Mesenchymal stem cell (in vitro differentiated cells and primary cell): Measurements from ENCODE around the gene ANKRD2.
"Not testable (repeated sequence)": the region's sequence is repeated elsewhere in the genome, so short reads cannot be mapped to it uniquely, and the experiment has no call there.

Experiments used
- DNase-seq: peaks from one replicate; pipeline ENCODE4 v3.0.0-alpha.2; 2013
- H2AFZ ChIP-seq: one replicate; pipeline ENCODE4 v1.6.1; 2013; ENCODE audit warnings: low read depth, mild to moderate bottlenecking, control low read depth, inconsistent platforms, low read length, moderate library complexity
- H2AK5ac ChIP-seq: 2 replicates; pipeline ENCODE4 v1.6.1; 2013; ENCODE audit warnings: low read length, moderate library complexity, mild to moderate bottlenecking, inconsistent platforms; ENCODE audit not compliant: severe bottlenecking
- H2BK120ac ChIP-seq: one replicate; pipeline ENCODE4 v1.6.1; 2013; ENCODE audit warnings: low read depth, mild to moderate bottlenecking, inconsistent platforms, low read length, moderate library complexity
- H2BK12ac ChIP-seq, 2 experiments: one replicate each; pipeline ENCODE4 v1.6.1; 2013; ENCODE audit warnings: inconsistent platforms in 2 of 2, low read length in 2 of 2, mild to moderate bottlenecking in 2 of 2, moderate library complexity in 2 of 2, control low read depth in 1 of 2
- H2BK15ac ChIP-seq: one replicate; pipeline ENCODE4 v1.6.1; 2013; ENCODE audit warnings: mild to moderate bottlenecking, low read depth, inconsistent platforms; ENCODE audit not compliant: poor library complexity, severe bottlenecking
- H2BK5ac ChIP-seq: 2 replicates; pipeline ENCODE4 v1.6.1; 2013; ENCODE audit warnings: low read depth, mild to moderate bottlenecking, low read length, control low read depth, inconsistent platforms; ENCODE audit not compliant: poor library complexity, severe bottlenecking
- H3K14ac ChIP-seq, 2 experiments: one replicate each; pipeline ENCODE4 v1.6.1; 2013; ENCODE audit warnings: inconsistent platforms in 2 of 2, low read length in 2 of 2, control low read depth in 1 of 2, mild to moderate bottlenecking in 1 of 2, moderate library complexity in 1 of 2
- H3K18ac ChIP-seq, 2 experiments: one replicate each; pipeline ENCODE4 v1.6.1; 2013; ENCODE audit warnings: inconsistent platforms in 2 of 2, low read length in 2 of 2, control low read depth in 1 of 2, low read depth in 1 of 2, mild to moderate bottlenecking in 1 of 2
- H3K23ac ChIP-seq, 2 experiments: one replicate each; pipeline ENCODE4 v1.6.1; 2013; ENCODE audit warnings: inconsistent platforms in 2 of 2, low read length in 2 of 2, mild to moderate bottlenecking in 2 of 2, moderate library complexity in 2 of 2, control low read depth in 1 of 2
- H3K27ac ChIP-seq: 2 replicates; pipeline ENCODE4 v1.5.1; 2013; ENCODE audit warnings: mild to moderate bottlenecking, moderate library complexity, low read length, control low read depth, inconsistent platforms; ENCODE audit not compliant: poor library complexity, severe bottlenecking
- H3K27me3 ChIP-seq, 2 experiments: 2 replicates each; pipeline versions ENCODE4 v1.6.1 to v1.7.0; 2013; ENCODE audit warnings: low read length in 2 of 2, mild to moderate bottlenecking in 2 of 2, moderate library complexity in 2 of 2, control low read depth in 1 of 2, inconsistent platforms in 1 of 2; ENCODE audit not compliant: control insufficient read depth in 1 of 2, insufficient read depth in 1 of 2
- H3K36me3 ChIP-seq, 2 experiments: 2 replicates each; pipeline versions ENCODE4 v1.6.1 to v1.7.0; 2013; ENCODE audit warnings: low read length in 2 of 2, control low read depth in 1 of 2, inconsistent platforms in 1 of 2, low read depth in 1 of 2, mild to moderate bottlenecking in 1 of 2; ENCODE audit not compliant: insufficient read depth in 2 of 2, control insufficient read depth in 1 of 2
- H3K4ac ChIP-seq, 2 experiments: one replicate each; pipeline ENCODE4 v1.6.1; 2013; ENCODE audit warnings: inconsistent platforms in 2 of 2, low read length in 2 of 2, mild to moderate bottlenecking in 2 of 2, moderate library complexity in 2 of 2, control low read depth in 1 of 2, low read depth in 1 of 2
- H3K4me1 ChIP-seq: 2 replicates; pipeline ENCODE4 v1.6.1; 2013; ENCODE audit warnings: low read depth, low read length, control low read depth; ENCODE audit not compliant: control insufficient read depth, insufficient read depth
- H3K4me2 ChIP-seq: 2 replicates; pipeline ENCODE4 v1.6.1; 2013; ENCODE audit warnings: low read length, mild to moderate bottlenecking, inconsistent platforms; ENCODE audit not compliant: poor library complexity, severe bottlenecking
- H3K4me3 ChIP-seq, 2 experiments: 2 replicates each; pipeline versions ENCODE4 v1.5.1 to v1.7.0; 2013; ENCODE audit warnings: low read length in 2 of 2, mild to moderate bottlenecking in 2 of 2, control low read depth in 1 of 2, low read depth in 1 of 2; ENCODE audit not compliant: insufficient read depth in 1 of 2
- H3K79me1 ChIP-seq: replicated peaks from 2 replicates; pipeline ENCODE4 v1.6.1; 2013; ENCODE audit warnings: mild to moderate bottlenecking, control low read depth, low read length, inconsistent platforms; ENCODE audit not compliant: poor library complexity, severe bottlenecking
- H3K9ac ChIP-seq: 2 replicates; pipeline ENCODE4 v1.7.0; 2013; ENCODE audit warnings: mild to moderate bottlenecking, low read length, moderate library complexity
- H3K9me3 ChIP-seq: 2 replicates; pipeline ENCODE4 v1.7.0; 2013; ENCODE audit warnings: mild to moderate bottlenecking, low read length; ENCODE audit not compliant: control insufficient read depth
- H4K8ac ChIP-seq: one replicate; pipeline ENCODE4 v1.6.1; 2013; ENCODE audit warnings: inconsistent platforms, mild to moderate bottlenecking, low read length, moderate library complexity
- H4K91ac ChIP-seq: one replicate; pipeline ENCODE4 v1.6.1; 2013; ENCODE audit warnings: mild to moderate bottlenecking, low read length, inconsistent platforms
- WGBS: methylation state at CpG from one replicate; pipeline ENCODE4 v1.1.7; 2013; ENCODE audit warnings: mixed read lengths; 5-methylcytosine and 5-hydroxymethylcytosine counted together

The ANKRD2 gene

DNA sequence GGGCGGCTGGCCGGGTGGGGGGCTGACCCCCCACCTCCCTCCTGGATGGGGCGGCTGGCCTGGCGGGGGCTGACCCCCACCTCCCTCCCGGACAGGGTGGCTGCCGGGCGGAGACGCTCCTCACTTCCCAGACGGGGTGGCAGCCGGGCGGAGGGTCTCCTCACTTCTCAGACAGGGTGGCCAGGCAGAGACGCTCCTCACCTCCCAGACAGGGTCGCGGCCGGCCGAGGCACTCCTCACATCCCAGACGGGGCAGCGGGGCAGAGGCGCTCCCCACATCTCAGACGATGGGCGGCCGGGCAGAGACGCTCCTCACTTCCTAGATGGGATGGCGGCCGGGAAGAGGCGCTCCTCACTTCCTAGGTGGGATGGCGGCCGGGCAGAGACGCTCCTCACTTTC lies 43.7 kb upstream of the ANKRD2 start:
- H3K27me3 ChIP-seq, H3K9ac ChIP-seq, DNase-seq, H2BK120ac ChIP-seq, H3K27ac ChIP-seq, H2BK12ac ChIP-seq, H3K36me3 ChIP-seq, H2BK5ac ChIP-seq, H2BK15ac ChIP-seq, H3K4me3 ChIP-seq, H4K91ac ChIP-seq, H3K14ac ChIP-seq, H3K4me2 ChIP-seq, H3K18ac ChIP-seq, H4K8ac ChIP-seq, H3K9me3 ChIP-seq, H2AK5ac ChIP-seq, H3K4ac ChIP-seq, H3K23ac ChIP-seq, H2AFZ ChIP-seq: not testable (repeated sequence)
- Histone ChIP-seq H3K4me1 (peaks cover 29% of the 10 kb centered on the region), H3K79me1 (peaks cover 15% of the 10 kb centered on the region)
- 96% methylated on average over 11 of the region's 29 CpGs for WGBS

- no peak overlapping the region for H2BK5ac ChIP-seq
- no peak overlapping the region for H3K4me2 ChIP-seq
- H2AFZ ChIP-seq, result no peak overlapping the region
- no peak overlapping the region for H3K23ac ChIP-seq
- H3K14ac ChIP-seq, result no peak overlapping the region
- DNase-seq, result no peak
- no peak overlapping the region for H3K27ac ChIP-seq
- H3K9ac ChIP-seq, result no peak overlapping the region
- H3K4me3 ChIP-seq, result no peak overlapping the region
- peaks cover 15% of the 10 kb centered on the region for H3K79me1 ChIP-seq
- peak overlapping the region; percentile 5 for H2BK15ac ChIP-seq
- no peak overlapping the region for H2BK120ac ChIP-seq
- H3K27me3 ChIP-seq, result no peaks in the 10 kb centered on the region
- H3K36me3 ChIP-seq, result no peaks in the 10 kb centered on the region
- H2BK12ac ChIP-seq, result no peak overlapping the region
- H2AK5ac ChIP-seq, result no peak overlapping the region
- 95% methylated on average over 10 of the region's 14 CpGs for WGBS
- H3K18ac ChIP-seq, result no peak overlapping the region
- H3K9me3 ChIP-seq, result no peaks in the 10 kb centered on the region
- no peak overlapping the region for H4K8ac ChIP-seq
- no peak overlapping the region for H4K91ac ChIP-seq
- H3K4me1 ChIP-seq, result peaks cover 34% of the 10 kb centered on the region
- H3K4ac ChIP-seq, result no peak overlapping the region
Measured at GRCh38 chr10:97529685-97530465, 42.7 kb upstream of the ANKRD2 start.

DNA sequence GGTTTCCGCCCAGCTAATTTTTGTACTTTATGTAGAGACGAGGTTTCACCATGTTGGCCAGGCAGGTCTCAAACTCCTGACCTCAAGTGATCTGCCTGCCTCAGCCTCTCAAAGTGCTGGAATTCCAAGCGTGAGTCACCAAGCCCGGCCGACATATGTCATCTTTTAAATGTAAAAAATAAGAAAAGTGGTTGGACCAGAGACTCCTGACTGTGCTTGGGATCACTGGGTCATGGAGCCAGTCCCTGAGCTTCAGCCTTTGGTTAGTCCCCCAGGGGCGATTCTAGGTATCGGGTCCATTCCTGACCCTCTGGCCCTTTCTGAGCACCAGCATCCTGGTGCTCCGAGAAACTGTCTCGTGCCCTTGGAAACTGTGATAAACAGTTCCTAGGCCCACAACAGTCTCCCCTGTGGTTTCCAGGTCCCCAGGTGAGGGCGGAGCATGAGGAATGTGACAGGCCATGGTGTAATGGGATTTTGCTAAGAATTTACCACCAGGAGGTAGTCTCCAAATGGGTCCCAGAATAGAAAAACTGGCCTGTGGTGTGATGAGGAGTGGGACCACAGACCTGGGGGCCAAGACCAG lies 41.1 kb upstream of the ANKRD2 start:
- Histone ChIP-seq H3K27ac (peak overlapping the region; percentile 27), H2BK5ac (no peak overlapping the region), H2BK12ac (peak overlapping the region in 1 of 2 experiments; percentile 37), H3K4me3 (no peak overlapping the region), H3K14ac (no peak overlapping the region), H3K4me2 (no peak overlapping the region), H3K27me3 (no peaks in the 10 kb centered on the region), H3K9ac (peak overlapping the region; percentile 11), H2BK15ac (no peak overlapping the region), H4K8ac (peak overlapping the region; percentile 8), H2AK5ac (peak overlapping the region; percentile 31), H3K4me1 (peaks cover 34% of the 10 kb centered on the region), H2AFZ (no peak overlapping the region), H4K91ac (peak overlapping the region; percentile 0), H3K23ac (no peak overlapping the region), H3K79me1 (peaks cover 21% of the 10 kb centered on the region), H3K36me3 (no peaks in the 10 kb centered on the region), H3K18ac (peak overlapping the region; percentile 23 to 67), H3K4ac (no peak overlapping the region), H3K9me3 (no peaks in the 10 kb centered on the region), H2BK120ac (no peak overlapping the region)
- 48% methylated on average over 10 of the region's 10 CpGs for WGBS
- DNase-seq, result peak; percentile 73

- Histone ChIP-seq H3K4me3 (no peak overlapping the region), H2BK120ac (no peak overlapping the region), H3K36me3 (no peaks in the 10 kb centered on the region), H3K27me3 (no peaks in the 10 kb centered on the region), H2BK12ac (no peak overlapping the region), H3K9me3 (no peaks in the 10 kb centered on the region), H3K4me2 (no peak overlapping the region), H2AFZ (no peak overlapping the region), H3K79me1 (peaks cover 32% of the 10 kb centered on the region), H3K9ac (peak overlapping the region; percentile 36), H3K27ac (peak overlapping the region; percentile 65), H2BK5ac (no peak overlapping the region), H3K4me1 (peaks cover 39% of the 10 kb centered on the region), H3K14ac (peak overlapping the region in 1 of 2 experiments; percentile 50), H3K4ac (no peak overlapping the region), H4K91ac (no peak overlapping the region), H3K18ac (no peak overlapping the region), H3K23ac (no peak overlapping the region), H4K8ac (no peak overlapping the region), H2BK15ac (no peak overlapping the region), H2AK5ac (no peak overlapping the region)
- DNase-seq, result peak; percentile 87
- 78% methylated on average over 12 of the region's 12 CpGs for WGBS
Measured at GRCh38 chr10:97532935-97533671, 39.5 kb upstream of the ANKRD2 start.
